NT2/D1 (cell line): ENCODE data around the gene SEPTIN14.

Experiments used
- SUZ12 ChIP-seq: IDR thresholded peaks from 2 replicates; pipeline ENCODE4 v1.6.1; 2011; ENCODE audit not compliant: insufficient read length, insufficient read depth; ENCODE audit errors: extremely low read depth
- YY1 ChIP-seq: IDR thresholded peaks from 2 replicates; pipeline ENCODE4 v1.6.1; 2011; ENCODE audit not compliant: insufficient read length, insufficient read depth
- ZNF274 ChIP-seq: IDR thresholded peaks from 2 replicates; pipeline ENCODE4 v1.6.1; 2011; ENCODE audit warnings: mild to moderate bottlenecking, low read depth, low read length

DNA sequence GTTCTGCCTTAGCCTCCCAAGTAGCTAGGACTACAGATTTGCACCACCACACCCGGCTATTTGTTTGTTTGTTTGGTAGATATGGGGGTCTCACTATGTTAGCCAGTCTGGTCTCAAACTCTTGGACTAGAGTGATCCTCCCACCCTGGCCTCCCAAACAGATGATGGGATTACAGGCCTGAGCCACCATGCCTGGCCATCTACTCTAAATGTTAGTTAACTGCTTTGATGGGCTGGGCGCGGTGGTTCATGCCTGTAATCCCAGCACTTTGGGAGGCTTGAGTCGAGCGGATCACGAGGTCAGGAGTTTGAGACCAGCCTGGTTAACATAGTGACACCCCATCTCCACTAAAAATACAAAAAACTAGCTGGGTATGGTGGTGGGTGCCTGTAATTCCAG lies 74.8 kb downstream of the SEPTIN14 start:
- no peak for TF ChIP-seq ZNF274
- TF ChIP-seq YY1: no peak
- TF ChIP-seq SUZ12: no peak
